HEK293 (cell line): ENCODE data around the gene P2RY10.

Source experiments
- CTCF ChIA-PET: fragments of 350-600 bp; formaldehyde crosslinking; extraction: SDS; loops from one replicate; lab custom pipeline; 2021; ENCODE audit warnings: antibody characterized with exemption; lab: Yijun Ruan, JAX
- POLR2A ChIA-PET: fragments of 300-600 bp; formaldehyde crosslinking; extraction: SDS; loops from one replicate; lab custom pipeline; 2020; ENCODE audit warnings: antibody characterized with exemption, inconsistent platforms; lab: Yijun Ruan, JAX
- H3K27ac ChIP-seq: fragments of 200-500 bp; sonication (Bioruptor generic); 2 replicates; pipeline ENCODE4 v1.5.1; 2014; ENCODE audit warnings: low read depth, low read length, control low read depth, inconsistent platforms; ENCODE audit errors: extremely low read depth
- H3K36me3 ChIP-seq, 2 experiments: fragments of 200-500 bp in 1 of 2; sonication (Bioruptor generic) in 1 of 2; 1 replicate in 1 of 2; 2 replicates in 1 of 2; pipeline ENCODE4 v1.5.1; 2014 to 2017; ENCODE audit warnings: inconsistent platforms in 2 of 2, low read length in 2 of 2; ENCODE audit not compliant: control insufficient read depth in 2 of 2, insufficient read depth in 1 of 2
- H3K4me1 ChIP-seq: fragments of 200-500 bp; sonication (Bioruptor generic); 2 replicates; pipeline ENCODE4 v1.5.1; 2014; ENCODE audit warnings: mild to moderate bottlenecking, low read length, inconsistent platforms; ENCODE audit not compliant: control insufficient read depth, insufficient read depth
- H3K4me3 ChIP-seq: 2 replicates; pipeline ENCODE4 v1.5.1; 2011; ENCODE audit warnings: low read depth, mild to moderate bottlenecking, control low read depth, low read length, moderate library complexity
- H3K9me3 ChIP-seq: fragments of 200-500 bp; sonication (Bioruptor generic); 2 replicates; pipeline ENCODE4 v1.5.1; 2014; ENCODE audit warnings: low read depth, low read length, inconsistent platforms; ENCODE audit not compliant: control insufficient read depth, insufficient read depth
- KLF1 ChIP-seq: fragments of 450-650 bp; formaldehyde crosslinking; IDR thresholded peaks from 2 replicates; pipeline ENCODE4 v1.5.1; 2016; ENCODE audit warnings: missing biosample characterization, missing genetic modification characterization
- SP2 ChIP-seq: fragments of 450-650 bp; formaldehyde crosslinking; IDR thresholded peaks from 2 replicates; pipeline ENCODE4 v1.5.1; 2016; ENCODE audit warnings: missing biosample characterization, missing genetic modification characterization
- ZFHX2 ChIP-seq: fragments of 450-650 bp; formaldehyde crosslinking; conservative IDR thresholded peaks from 2 replicates; pipeline ENCODE4 v1.5.1; 2016; ENCODE audit warnings: missing biosample characterization, missing genetic modification characterization
- ZNF133 ChIP-seq: fragments of 450-650 bp; formaldehyde crosslinking; IDR thresholded peaks from 2 replicates; pipeline ENCODE4 v1.5.1; 2016; ENCODE audit warnings: missing biosample characterization, missing genetic modification characterization
- ZNF175 ChIP-seq: fragments of 450-650 bp; formaldehyde crosslinking; IDR thresholded peaks from 2 replicates; pipeline ENCODE4 v1.5.1; 2016; ENCODE audit warnings: missing biosample characterization, missing genetic modification characterization
- ZNF23 ChIP-seq: fragments of 450-650 bp; formaldehyde crosslinking; IDR thresholded peaks from 2 replicates; pipeline ENCODE4 v1.5.1; 2016; ENCODE audit warnings: missing biosample characterization, missing genetic modification characterization, borderline replicate concordance
- ZNF311 ChIP-seq: fragments of 450-650 bp; formaldehyde crosslinking; IDR thresholded peaks from 2 replicates; pipeline ENCODE4 v1.5.1; 2017; ENCODE audit warnings: missing biosample characterization, missing genetic modification characterization, borderline replicate concordance
- ZNF335 ChIP-seq: fragments of 450-650 bp; formaldehyde crosslinking; conservative IDR thresholded peaks from 2 replicates; pipeline ENCODE4 v1.5.1; 2016; ENCODE audit warnings: missing biosample characterization, missing genetic modification characterization
- ZNF366 ChIP-seq: fragments of 450-650 bp; formaldehyde crosslinking; conservative IDR thresholded peaks from 2 replicates; pipeline ENCODE4 v1.5.1; 2016; ENCODE audit warnings: missing biosample characterization, missing genetic modification characterization
- ZNF555 ChIP-seq: fragments of 450-650 bp; formaldehyde crosslinking; conservative IDR thresholded peaks from 2 replicates; pipeline ENCODE4 v1.5.1; 2017; ENCODE audit warnings: missing biosample characterization, mild to moderate bottlenecking, missing genetic modification characterization, inconsistent platforms
- ZNF830 ChIP-seq: fragments of 450-650 bp; IDR thresholded peaks from 2 replicates; pipeline ENCODE4 v1.5.0; 2018; ENCODE audit warnings: missing biosample characterization, missing genetic modification characterization, low read depth, mild to moderate bottlenecking, moderate library complexity
- ZNF837 ChIP-seq: fragments of 450-650 bp; formaldehyde crosslinking; IDR thresholded peaks from 2 replicates; pipeline ENCODE4 v1.5.1; 2016; ENCODE audit warnings: missing biosample characterization, missing genetic modification characterization
- ZSCAN30 ChIP-seq: fragments of 450-650 bp; IDR thresholded peaks from 2 replicates; pipeline ENCODE4 v1.5.1; 2018; ENCODE audit warnings: missing biosample characterization, mild to moderate bottlenecking, missing genetic modification characterization, moderate library complexity
- TF ChIP-seq, protein P1 (sequence below): fragments of 450-650 bp; formaldehyde crosslinking; IDR thresholded peaks from 2 replicates; pipeline ENCODE4 v1.5.0; 2017; ENCODE audit warnings: missing biosample characterization, missing genetic modification characterization, borderline replicate concordance
- TF ChIP-seq, protein P2 (sequence below): fragments of 450-650 bp; formaldehyde crosslinking; IDR thresholded peaks from 2 replicates; pipeline ENCODE4 v1.5.1; 2016; ENCODE audit warnings: missing biosample characterization, missing genetic modification characterization
- TF ChIP-seq, protein P3 (sequence below): fragments of 450-650 bp; formaldehyde crosslinking; IDR thresholded peaks from 2 replicates; pipeline ENCODE4 v1.5.1; 2016; ENCODE audit warnings: missing biosample characterization, missing genetic modification characterization, borderline replicate concordance
- TF ChIP-seq, protein P4 (sequence below): fragments of 450-650 bp; formaldehyde crosslinking; IDR thresholded peaks from 2 replicates; pipeline ENCODE4 v1.5.1; 2016; ENCODE audit warnings: missing biosample characterization, missing genetic modification characterization
- TF ChIP-seq, protein P5 (sequence below): fragments of 450-650 bp; formaldehyde crosslinking; IDR thresholded peaks from 2 replicates; pipeline ENCODE4 v1.5.1; 2016; ENCODE audit warnings: missing biosample characterization, missing genetic modification characterization
- TF ChIP-seq, protein P6 (sequence below): fragments of 450-650 bp; formaldehyde crosslinking; IDR thresholded peaks from 2 replicates; pipeline ENCODE4 v1.5.1; 2016; ENCODE audit warnings: missing biosample characterization, missing genetic modification characterization, borderline replicate concordance

Gene P2RY10

DNA sequence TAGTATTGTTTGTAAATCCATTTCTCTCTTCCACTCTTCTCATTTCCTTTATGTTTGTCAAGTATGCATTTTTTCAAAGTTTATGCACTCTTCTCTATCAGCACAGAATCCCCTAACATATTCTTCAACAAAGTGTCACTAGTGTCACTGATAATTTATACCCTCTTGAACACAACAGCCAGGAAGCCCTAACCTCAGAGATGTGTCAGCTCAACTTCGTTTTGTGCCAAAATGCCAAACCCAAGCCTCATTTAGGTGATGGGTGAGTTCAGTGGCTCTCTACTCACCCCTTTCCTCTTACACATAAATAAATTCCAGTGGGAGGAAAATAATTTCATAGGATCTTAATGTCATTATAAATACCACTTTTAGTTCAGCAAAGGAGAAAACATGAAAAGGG lies 22.4 kb upstream of the P2RY10 start (continued):
- TF ChIP-seq, protein P1, sequence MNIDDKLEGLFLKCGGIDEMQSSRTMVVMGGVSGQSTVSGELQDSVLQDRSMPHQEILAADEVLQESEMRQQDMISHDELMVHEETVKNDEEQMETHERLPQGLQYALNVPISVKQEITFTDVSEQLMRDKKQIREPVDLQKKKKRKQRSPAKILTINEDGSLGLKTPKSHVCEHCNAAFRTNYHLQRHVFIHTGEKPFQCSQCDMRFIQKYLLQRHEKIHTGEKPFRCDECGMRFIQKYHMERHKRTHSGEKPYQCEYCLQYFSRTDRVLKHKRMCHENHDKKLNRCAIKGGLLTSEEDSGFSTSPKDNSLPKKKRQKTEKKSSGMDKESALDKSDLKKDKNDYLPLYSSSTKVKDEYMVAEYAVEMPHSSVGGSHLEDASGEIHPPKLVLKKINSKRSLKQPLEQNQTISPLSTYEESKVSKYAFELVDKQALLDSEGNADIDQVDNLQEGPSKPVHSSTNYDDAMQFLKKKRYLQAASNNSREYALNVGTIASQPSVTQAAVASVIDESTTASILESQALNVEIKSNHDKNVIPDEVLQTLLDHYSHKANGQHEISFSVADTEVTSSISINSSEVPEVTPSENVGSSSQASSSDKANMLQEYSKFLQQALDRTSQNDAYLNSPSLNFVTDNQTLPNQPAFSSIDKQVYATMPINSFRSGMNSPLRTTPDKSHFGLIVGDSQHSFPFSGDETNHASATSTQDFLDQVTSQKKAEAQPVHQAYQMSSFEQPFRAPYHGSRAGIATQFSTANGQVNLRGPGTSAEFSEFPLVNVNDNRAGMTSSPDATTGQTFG (tag by site-specific recombination): no peak
- TF ChIP-seq ZSCAN30 (tag by site-specific recombination): no peak
- no peak for TF ChIP-seq SP2 (tag by site-specific recombination)
- no peak for TF ChIP-seq ZNF175 (tag by site-specific recombination)
- TF ChIP-seq, all 188 proteins: peak for 0

DNA sequence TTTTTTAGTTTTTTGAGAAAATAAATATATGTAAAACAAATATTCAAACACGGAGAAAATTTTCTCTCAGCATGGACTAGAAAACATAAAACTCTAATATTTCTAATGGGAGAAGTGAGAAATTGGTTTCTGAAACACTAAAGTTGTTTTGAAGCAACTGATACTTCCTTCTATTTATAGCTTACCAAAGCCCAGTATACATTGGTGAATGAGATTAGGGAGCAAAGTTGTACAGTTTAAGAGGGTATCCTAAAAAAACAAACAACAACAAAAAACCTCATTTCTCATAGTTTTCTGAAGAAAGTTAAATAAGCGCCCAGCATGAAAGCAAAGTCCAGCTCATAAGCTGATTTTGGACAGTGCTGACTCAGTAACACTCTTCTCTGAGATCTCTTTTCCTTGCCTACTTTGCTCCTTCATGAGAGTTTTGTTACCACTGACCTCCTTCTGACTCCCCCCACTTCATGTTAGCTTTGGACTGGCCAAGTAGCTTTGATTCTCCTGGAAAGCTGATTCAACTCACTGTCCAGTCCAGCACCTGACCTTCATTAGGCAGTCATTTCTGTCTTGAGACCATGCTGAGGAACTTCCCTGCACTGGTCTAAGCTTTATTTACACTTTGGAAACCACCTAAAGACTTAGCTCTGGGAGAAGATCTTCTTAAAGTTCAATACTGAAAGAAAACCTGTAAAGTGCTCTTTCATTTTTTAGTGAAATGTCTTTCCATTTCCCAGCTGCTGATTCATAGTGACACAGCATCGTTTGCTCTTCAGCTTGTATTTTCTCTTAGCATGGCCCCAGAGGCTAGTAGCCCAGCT lies 21.8 kb upstream of the P2RY10 start:
- no peaks in the 10 kb centered on the region for H3K36me3 ChIP-seq
- CTCF ChIA-PET: interaction anchor here (0.5 kb wide), 2 partner anchors 46 to 70 kb away, joined by 3 read pairs; no protein-coding TSS in a partner anchor
- no peaks in the 10 kb centered on the region for H3K4me1 ChIP-seq
- H3K4me3 ChIP-seq: no peak overlapping the region
- H3K9me3 ChIP-seq: peaks cover 5% of the 10 kb centered on the region
- POLR2A ChIA-PET: no interaction called here
- H3K27ac ChIP-seq: no peak overlapping the region
- TF ChIP-seq ZNF830 (tag by site-specific recombination): no peak
- no peak for TF ChIP-seq ZNF555 (tag by site-specific recombination)
- TF ChIP-seq ZNF23 (tag by site-specific recombination): no peak
- TF ChIP-seq, protein P2, sequence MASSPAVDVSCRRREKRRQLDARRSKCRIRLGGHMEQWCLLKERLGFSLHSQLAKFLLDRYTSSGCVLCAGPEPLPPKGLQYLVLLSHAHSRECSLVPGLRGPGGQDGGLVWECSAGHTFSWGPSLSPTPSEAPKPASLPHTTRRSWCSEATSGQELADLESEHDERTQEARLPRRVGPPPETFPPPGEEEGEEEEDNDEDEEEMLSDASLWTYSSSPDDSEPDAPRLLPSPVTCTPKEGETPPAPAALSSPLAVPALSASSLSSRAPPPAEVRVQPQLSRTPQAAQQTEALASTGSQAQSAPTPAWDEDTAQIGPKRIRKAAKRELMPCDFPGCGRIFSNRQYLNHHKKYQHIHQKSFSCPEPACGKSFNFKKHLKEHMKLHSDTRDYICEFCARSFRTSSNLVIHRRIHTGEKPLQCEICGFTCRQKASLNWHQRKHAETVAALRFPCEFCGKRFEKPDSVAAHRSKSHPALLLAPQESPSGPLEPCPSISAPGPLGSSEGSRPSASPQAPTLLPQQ (tag by site-specific recombination): no peak
- TF ChIP-seq ZFHX2: no peak
- TF ChIP-seq, protein P3, sequence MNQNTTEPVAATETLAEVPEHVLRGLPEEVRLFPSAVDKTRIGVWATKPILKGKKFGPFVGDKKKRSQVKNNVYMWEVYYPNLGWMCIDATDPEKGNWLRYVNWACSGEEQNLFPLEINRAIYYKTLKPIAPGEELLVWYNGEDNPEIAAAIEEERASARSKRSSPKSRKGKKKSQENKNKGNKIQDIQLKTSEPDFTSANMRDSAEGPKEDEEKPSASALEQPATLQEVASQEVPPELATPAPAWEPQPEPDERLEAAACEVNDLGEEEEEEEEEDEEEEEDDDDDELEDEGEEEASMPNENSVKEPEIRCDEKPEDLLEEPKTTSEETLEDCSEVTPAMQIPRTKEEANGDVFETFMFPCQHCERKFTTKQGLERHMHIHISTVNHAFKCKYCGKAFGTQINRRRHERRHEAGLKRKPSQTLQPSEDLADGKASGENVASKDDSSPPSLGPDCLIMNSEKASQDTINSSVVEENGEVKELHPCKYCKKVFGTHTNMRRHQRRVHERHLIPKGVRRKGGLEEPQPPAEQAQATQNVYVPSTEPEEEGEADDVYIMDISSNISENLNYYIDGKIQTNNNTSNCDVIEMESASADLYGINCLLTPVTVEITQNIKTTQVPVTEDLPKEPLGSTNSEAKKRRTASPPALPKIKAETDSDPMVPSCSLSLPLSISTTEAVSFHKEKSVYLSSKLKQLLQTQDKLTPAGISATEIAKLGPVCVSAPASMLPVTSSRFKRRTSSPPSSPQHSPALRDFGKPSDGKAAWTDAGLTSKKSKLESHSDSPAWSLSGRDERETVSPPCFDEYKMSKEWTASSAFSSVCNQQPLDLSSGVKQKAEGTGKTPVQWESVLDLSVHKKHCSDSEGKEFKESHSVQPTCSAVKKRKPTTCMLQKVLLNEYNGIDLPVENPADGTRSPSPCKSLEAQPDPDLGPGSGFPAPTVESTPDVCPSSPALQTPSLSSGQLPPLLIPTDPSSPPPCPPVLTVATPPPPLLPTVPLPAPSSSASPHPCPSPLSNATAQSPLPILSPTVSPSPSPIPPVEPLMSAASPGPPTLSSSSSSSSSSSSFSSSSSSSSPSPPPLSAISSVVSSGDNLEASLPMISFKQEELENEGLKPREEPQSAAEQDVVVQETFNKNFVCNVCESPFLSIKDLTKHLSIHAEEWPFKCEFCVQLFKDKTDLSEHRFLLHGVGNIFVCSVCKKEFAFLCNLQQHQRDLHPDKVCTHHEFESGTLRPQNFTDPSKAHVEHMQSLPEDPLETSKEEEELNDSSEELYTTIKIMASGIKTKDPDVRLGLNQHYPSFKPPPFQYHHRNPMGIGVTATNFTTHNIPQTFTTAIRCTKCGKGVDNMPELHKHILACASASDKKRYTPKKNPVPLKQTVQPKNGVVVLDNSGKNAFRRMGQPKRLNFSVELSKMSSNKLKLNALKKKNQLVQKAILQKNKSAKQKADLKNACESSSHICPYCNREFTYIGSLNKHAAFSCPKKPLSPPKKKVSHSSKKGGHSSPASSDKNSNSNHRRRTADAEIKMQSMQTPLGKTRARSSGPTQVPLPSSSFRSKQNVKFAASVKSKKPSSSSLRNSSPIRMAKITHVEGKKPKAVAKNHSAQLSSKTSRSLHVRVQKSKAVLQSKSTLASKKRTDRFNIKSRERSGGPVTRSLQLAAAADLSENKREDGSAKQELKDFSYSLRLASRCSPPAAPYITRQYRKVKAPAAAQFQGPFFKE: no peak
- no peak for TF ChIP-seq ZNF335 (tag by site-specific recombination)
- TF ChIP-seq, protein P4, sequence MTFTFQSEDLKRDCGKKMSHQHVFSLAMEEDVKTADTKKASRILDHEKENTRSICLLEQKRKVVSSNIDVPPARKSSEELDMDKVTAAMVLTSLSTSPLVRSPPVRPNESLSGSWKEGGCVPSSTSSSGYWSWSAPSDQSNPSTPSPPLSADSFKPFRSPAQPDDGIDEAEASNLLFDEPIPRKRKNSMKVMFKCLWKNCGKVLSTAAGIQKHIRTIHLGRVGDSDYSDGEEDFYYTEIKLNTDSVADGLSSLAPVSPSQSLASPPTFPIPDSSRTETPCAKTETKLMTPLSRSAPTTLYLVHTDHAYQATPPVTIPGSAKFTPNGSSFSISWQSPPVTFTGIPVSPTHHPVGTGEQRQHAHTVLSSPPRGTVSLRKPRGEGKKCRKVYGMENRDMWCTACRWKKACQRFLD (tag by site-specific recombination): no peak
- TF ChIP-seq ZNF366 (tag by site-specific recombination): no peak
- no peak for TF ChIP-seq ZNF133 (tag by site-specific recombination)
- TF ChIP-seq, protein P5, sequence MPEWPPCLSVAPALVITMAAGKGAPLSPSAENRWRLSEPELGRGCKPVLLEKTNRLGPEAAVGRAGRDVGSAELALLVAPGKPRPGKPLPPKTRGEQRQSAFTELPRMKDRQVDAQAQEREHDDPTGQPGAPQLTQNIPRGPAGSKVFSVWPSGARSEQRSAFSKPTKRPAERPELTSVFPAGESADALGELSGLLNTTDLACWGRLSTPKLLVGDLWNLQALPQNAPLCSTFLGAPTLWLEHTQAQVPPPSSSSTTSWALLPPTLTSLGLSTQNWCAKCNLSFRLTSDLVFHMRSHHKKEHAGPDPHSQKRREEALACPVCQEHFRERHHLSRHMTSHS (tag by site-specific recombination): no peak
- no peak for TF ChIP-seq ZNF311
- TF ChIP-seq ZNF837 (tag by site-specific recombination): no peak
- TF ChIP-seq, protein P6, sequence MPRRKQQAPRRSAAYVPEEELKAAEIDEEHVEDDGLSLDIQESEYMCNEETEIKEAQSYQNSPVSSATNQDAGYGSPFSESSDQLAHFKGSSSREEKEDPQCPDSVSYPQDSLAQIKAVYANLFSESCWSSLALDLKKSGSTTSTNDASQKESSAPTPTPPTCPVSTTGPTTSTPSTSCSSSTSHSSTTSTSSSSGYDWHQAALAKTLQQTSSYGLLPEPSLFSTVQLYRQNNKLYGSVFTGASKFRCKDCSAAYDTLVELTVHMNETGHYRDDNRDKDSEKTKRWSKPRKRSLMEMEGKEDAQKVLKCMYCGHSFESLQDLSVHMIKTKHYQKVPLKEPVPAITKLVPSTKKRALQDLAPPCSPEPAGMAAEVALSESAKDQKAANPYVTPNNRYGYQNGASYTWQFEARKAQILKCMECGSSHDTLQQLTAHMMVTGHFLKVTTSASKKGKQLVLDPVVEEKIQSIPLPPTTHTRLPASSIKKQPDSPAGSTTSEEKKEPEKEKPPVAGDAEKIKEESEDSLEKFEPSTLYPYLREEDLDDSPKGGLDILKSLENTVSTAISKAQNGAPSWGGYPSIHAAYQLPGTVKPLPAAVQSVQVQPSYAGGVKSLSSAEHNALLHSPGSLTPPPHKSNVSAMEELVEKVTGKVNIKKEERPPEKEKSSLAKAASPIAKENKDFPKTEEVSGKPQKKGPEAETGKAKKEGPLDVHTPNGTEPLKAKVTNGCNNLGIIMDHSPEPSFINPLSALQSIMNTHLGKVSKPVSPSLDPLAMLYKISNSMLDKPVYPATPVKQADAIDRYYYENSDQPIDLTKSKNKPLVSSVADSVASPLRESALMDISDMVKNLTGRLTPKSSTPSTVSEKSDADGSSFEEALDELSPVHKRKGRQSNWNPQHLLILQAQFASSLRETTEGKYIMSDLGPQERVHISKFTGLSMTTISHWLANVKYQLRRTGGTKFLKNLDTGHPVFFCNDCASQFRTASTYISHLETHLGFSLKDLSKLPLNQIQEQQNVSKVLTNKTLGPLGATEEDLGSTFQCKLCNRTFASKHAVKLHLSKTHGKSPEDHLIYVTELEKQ: no peak
- TF ChIP-seq KLF1 (tag by site-specific recombination): no peak
